GM12878 (cell line): ENCODE measurements around the gene PTPRB. TPM values are rescaled to one million over a fixed set of nuclear protein-coding genes. Genes with fewer than 3 reads are reported as not detected.

Source experiments
- ATAC-seq: fragments of 200-7000 bp; cut with Tn5 transposase; 3 replicates; pipeline ENCODE4 v1.9.1; 2020; ENCODE audit warnings: mild to moderate bottlenecking, moderate library complexity
- BruUV-seq: library from RNA; stranded (reverse); fragments of 400-500 nt; replicated peaks from 2 replicates; lab custom pipeline; 2021; lab: Mats Ljungman, UMichigan
- CTCF ChIA-PET: fragments of 300-600 bp; sonication (Branson Sonifier 250); formaldehyde crosslinking; extraction: SDS; loops from one replicate; lab custom pipeline; 2021; ENCODE audit warnings: inconsistent platforms; lab: Yijun Ruan, JAX
- POLR2A ChIA-PET: fragments of 350-600 bp; formaldehyde crosslinking; extraction: SDS; loops from one replicate; lab custom pipeline; 2021; ENCODE audit warnings: inconsistent platforms; lab: Charles Lee
- RAD21 ChIA-PET: fragments of 300-600 bp; sonication (Branson Sonifier 250); formaldehyde crosslinking; loops from one replicate; lab custom pipeline; 2023; ENCODE audit warnings: antibody characterized with exemption; ENCODE audit not compliant: unreplicated experiment; lab: Charles Lee
- SMC1A ChIA-PET: fragments of 300-600 bp; sonication (Branson Sonifier 250); formaldehyde crosslinking; loops from one replicate; lab custom pipeline; 2023; ENCODE audit not compliant: unreplicated experiment, uncharacterized antibody; lab: Charles Lee
- DNase-seq: peaks from one replicate; pipeline ENCODE4 v3.0.0-alpha.2; 2011; ENCODE audit warnings: low read depth, low spot score
- FAIRE-seq: peaks from 3 replicates; lab custom pipeline; 2011; peaks lifted over from hg19 to GRCh38; lab: Jason Lieb, UNC
- H2AFZ ChIP-seq: 2 replicates; pipeline ENCODE4 v1.6.0; 2011; ENCODE audit warnings: low read depth, low read length, control low read depth; ENCODE audit not compliant: control insufficient read depth
- H3K27ac ChIP-seq: 2 replicates; pipeline ENCODE4 v1.5.1; 2011; ENCODE audit warnings: control low read depth; ENCODE audit not compliant: control insufficient read depth, insufficient read depth
- H3K27me3 ChIP-seq, 2 experiments: replicated peaks in 1 of 2; 2 replicates each; pipeline versions ENCODE4 v1.6.0 to v1.6.1; 2011; ENCODE audit warnings: low read length in 1 of 2; ENCODE audit not compliant: control insufficient read depth in 2 of 2, insufficient read depth in 2 of 2
- H3K36me3 ChIP-seq, 2 experiments: 2 replicates each; pipeline ENCODE4 v1.5.1; 2011; ENCODE audit warnings: low read length in 1 of 2; ENCODE audit not compliant: control insufficient read depth in 2 of 2, insufficient read depth in 2 of 2
- H3K4me1 ChIP-seq: 2 replicates; pipeline ENCODE4 v1.6.1; 2011; ENCODE audit warnings: mild to moderate bottlenecking, low read length, moderate library complexity, mixed read lengths; ENCODE audit not compliant: control insufficient read depth, insufficient read depth
- H3K4me2 ChIP-seq: 2 replicates; pipeline ENCODE4 v1.6.0; 2011; ENCODE audit warnings: control low read depth; ENCODE audit not compliant: control insufficient read depth, insufficient read depth
- H3K4me3 ChIP-seq: fragments of 200-600 bp; sonication (generic); 2 replicates; pipeline ENCODE4 v1.5.1; 2016
- H3K79me2 ChIP-seq: 2 replicates; pipeline ENCODE4 v1.6.0; 2011; ENCODE audit warnings: low read length; ENCODE audit not compliant: control insufficient read depth, insufficient read depth
- H3K9ac ChIP-seq: 2 replicates; pipeline ENCODE4 v1.8.0; 2011; ENCODE audit warnings: low read length, control low read depth, mixed read lengths; ENCODE audit not compliant: control insufficient read depth, insufficient read depth
- H3K9me3 ChIP-seq: replicated peaks from 3 replicates; pipeline ENCODE4 v1.5.1; 2011; ENCODE audit warnings: mild to moderate bottlenecking, low read length; ENCODE audit not compliant: control insufficient read depth, insufficient read depth
- H4K20me1 ChIP-seq: 2 replicates; pipeline ENCODE4 v1.6.0; 2011; ENCODE audit not compliant: control insufficient read depth, insufficient read depth
- ASH2L ChIP-seq: fragments of 300-600, 200-600 bp; sonication (generic); IDR thresholded peaks from 2 replicates; pipeline ENCODE4 v1.6.1; 2017; ENCODE audit warnings: low read depth, mild to moderate bottlenecking, borderline replicate concordance
- CEBPB ChIP-seq, 2 experiments: fragments of 150-350 bp in 1 of 2; IDR thresholded peaks; 2 replicates each; pipeline ENCODE4 v1.6.1; 2012 to 2014; ENCODE audit warnings: low read depth in 2 of 2, low read length in 2 of 2, borderline replicate concordance in 1 of 2, inconsistent platforms in 1 of 2
- EP300 ChIP-seq, 2 experiments: fragments of 150-350 bp in 1 of 2; IDR thresholded peaks; 2 replicates each; pipeline ENCODE4 v1.6.1; 2011 to 2012; ENCODE audit warnings: low read depth in 2 of 2, low read length in 2 of 2, borderline replicate concordance in 1 of 2, improper control_type of control experiment in 1 of 2, inconsistent platforms in 1 of 2; ENCODE audit not compliant: control insufficient read depth in 1 of 2
- ESRRA ChIP-seq: IDR thresholded peaks from 2 replicates; pipeline ENCODE4 v1.6.1; 2012; ENCODE audit warnings: mild to moderate bottlenecking, low read length, improper control_type of control experiment
- FOS ChIP-seq: IDR thresholded peaks from 3 replicates; pipeline ENCODE4 v1.6.1; 2011; ENCODE audit warnings: borderline replicate concordance; ENCODE audit not compliant: insufficient read length; ENCODE audit errors: extremely low read depth
- HDGF ChIP-seq: fragments of 450-650 bp; IDR thresholded peaks from 2 replicates; pipeline ENCODE4 v1.6.1; 2016; ENCODE audit warnings: antibody characterized with exemption
- MTA3 ChIP-seq: IDR thresholded peaks from 2 replicates; pipeline ENCODE4 v1.6.1; 2012; ENCODE audit warnings: low read length, inconsistent platforms, borderline replicate concordance
- NFXL1 ChIP-seq: fragments of 450-650 bp; IDR thresholded peaks from 2 replicates; pipeline ENCODE4 v1.6.1; 2017; ENCODE audit warnings: antibody characterized with exemption, mild to moderate bottlenecking, borderline replicate concordance
- PML ChIP-seq: IDR thresholded peaks from 2 replicates; pipeline ENCODE4 v1.6.1; 2012; ENCODE audit warnings: low read length, inconsistent platforms
- SIX5 ChIP-seq: IDR thresholded peaks from 2 replicates; pipeline ENCODE4 v1.6.1; 2011; ENCODE audit warnings: mild to moderate bottlenecking, low read depth, low read length, moderate library complexity; ENCODE audit not compliant: severe bottlenecking
- SMAD1 ChIP-seq: fragments of 450-650 bp; IDR thresholded peaks from 2 replicates; pipeline ENCODE4 v1.6.1; 2018; ENCODE audit warnings: mild to moderate bottlenecking, low read depth; ENCODE audit not compliant: partially characterized antibody
- ZNF24 ChIP-seq: fragments of 450-650 bp; IDR thresholded peaks from 2 replicates; pipeline ENCODE4 v1.6.1; 2017; ENCODE audit warnings: antibody characterized with exemption, mild to moderate bottlenecking
- WGBS: methylation state at CpG from one replicate; pipeline ENCODE4 v1.1.6; 2016; ENCODE audit warnings: low lambda C conversion rate; ENCODE audit not compliant: insufficient replicate concordance, insufficient coverage; ENCODE audit errors: missing lambda C conversion rate; 5-methylcytosine and 5-hydroxymethylcytosine counted together
- in situ Hi-C: fragments of 300-500 bp; cut with MboI; formaldehyde crosslinking; loops from 9 replicates; pipeline ENCODE4 v1.14.3; 2018; ENCODE audit warnings: mixed read lengths
- intact Hi-C: fragments of 100-400 bp; cut with micrococcal nuclease; formaldehyde crosslinking; loops from one replicate; pipeline ENCODE4 v1.14.2; 2022; ENCODE audit not compliant: unreplicated experiment
- polyA plus RNA-seq, 11 experiments: library from polyadenylated mRNA; depleted of rRNA in 4 of 11; unstranded in 6 of 11; stranded (reverse) in 5 of 11; fragments of >200 nt; fragmentation: Nextera tagmentation in 4 of 11; fragmentation: Illumina TruSeq in 1 of 11; extraction: Ambion mirVana in 4 of 11; extraction: Trizol in 1 of 11; gene quantifications; 1 replicate in 1 of 11; 2 replicates in 10 of 11; pipeline versions ENCODE4 v1.2.1 to v1.2.3, GENCODE V29; 2011 to 2016; ENCODE audit warnings: inconsistent platforms in 2 of 11, missing spikeins in 2 of 11, low read depth in 1 of 11
- total RNA-seq, 4 experiments: library from RNA; depleted of rRNA in 3 of 4; stranded (reverse); fragments of >200 nt in 3 of 4; fragmentation: Illumina TruSeq in 1 of 4; extraction: Trizol in 1 of 4; gene quantifications; 2 replicates each; pipeline versions ENCODE4 v1.2.1 to v1.2.3, GENCODE V29; 2013 to 2021
- TF ChIP-seq, protein P1 (sequence below): fragments of 450-650 bp; IDR thresholded peaks from 2 replicates; pipeline ENCODE4 v1.6.1; 2017; ENCODE audit warnings: mild to moderate bottlenecking, moderate library complexity
- TF ChIP-seq, protein P2 (sequence below): fragments of 450-650 bp; IDR thresholded peaks from 2 replicates; pipeline ENCODE4 v1.6.1; 2014; ENCODE audit warnings: mild to moderate bottlenecking
- TF ChIP-seq, protein P3 (sequence below): fragments of 450-650 bp; IDR thresholded peaks from 2 replicates; pipeline ENCODE4 v1.6.1; 2016; ENCODE audit warnings: mild to moderate bottlenecking

PTPRB gene
- total and polyA plus RNA-seq, 10 of the 15 experiments (the other 5 are each of a cell fraction or from before 2014, with no cell fraction given) = 0.03 to 0.35 (median 0.05) TPM

DNA sequence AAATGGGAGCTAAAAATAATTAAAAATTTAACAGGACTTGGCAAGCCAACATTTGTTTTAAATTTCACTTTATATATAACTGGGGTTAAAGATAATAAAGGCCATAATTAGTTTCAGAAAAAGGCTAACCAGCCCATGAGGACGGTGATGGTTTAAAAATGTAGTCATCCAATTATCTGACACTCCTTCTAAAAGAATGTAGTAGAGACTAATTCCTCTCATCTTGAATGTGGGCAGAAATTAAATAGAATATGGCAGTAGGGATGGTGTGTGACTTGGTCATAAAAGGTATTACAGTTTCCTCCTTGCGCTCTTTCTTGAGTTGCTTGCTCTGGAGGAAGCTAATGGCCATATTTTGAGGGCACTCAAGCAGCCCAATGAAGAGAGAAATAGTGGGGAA, 49.1 kb upstream of the PTPRB start (continued):
- TF ChIP-seq CEBPB (IDR thresholded peaks at IDR 0.05; ENCODE audit: borderline replicate concordance in 1 of 2, low read depth in 2 of 2, low read length in 2 of 2) (no peak), ZNF24 (no peak)

DNA sequence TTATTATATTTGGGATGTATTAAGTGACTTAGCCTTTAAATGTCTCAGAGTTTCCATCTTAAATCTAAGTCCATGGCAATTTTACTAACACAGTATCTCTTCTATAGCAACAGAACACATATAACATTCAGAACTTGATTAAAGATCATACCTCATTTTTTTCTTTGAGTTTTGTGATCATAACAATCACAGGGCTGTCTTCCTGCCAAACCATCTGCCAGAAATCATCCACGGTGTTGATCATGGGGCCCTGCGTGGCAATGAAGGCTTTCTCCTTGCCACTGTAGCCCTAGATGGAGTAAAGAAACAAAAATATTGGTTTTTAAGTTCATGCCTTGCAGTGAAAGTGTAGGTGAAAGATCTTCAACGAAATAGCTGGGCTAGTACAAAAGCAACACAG, 46.7 kb upstream of the PTPRB start:
- POLR2A ChIA-PET = interaction anchor here (0.6 kb wide), 1 partner anchor 11 kb away, joined by 7 read pairs; no protein-coding TSS in a partner anchor
- RAD21 ChIA-PET = no interaction called here
- in situ Hi-C loops = no loop called here
- H3K4me2 ChIP-seq = no peak overlapping the region
- no peak overlapping the region for H3K4me3 ChIP-seq
- H2AFZ ChIP-seq = no peak overlapping the region
- DNase-seq (no peak), FAIRE-seq (no peak), ATAC-seq (no peak)
- CTCF ChIA-PET = no interaction called here
- no peaks in the 10 kb centered on the region for H4K20me1 ChIP-seq
- H3K36me3 ChIP-seq = no peaks in the 10 kb centered on the region
- H3K79me2 ChIP-seq = no peaks in the 10 kb centered on the region
- no TSS peak for BruUV-seq
- no peak overlapping the region for H3K9ac ChIP-seq
- H3K27ac ChIP-seq = no peak overlapping the region
- SMC1A ChIA-PET = no interaction called here
- intact Hi-C loops = no loop called here
- H3K27me3 ChIP-seq = no peaks in the 10 kb centered on the region
- H3K4me1 ChIP-seq = no peaks in the 10 kb centered on the region
- WGBS = 9% methylated on average over 3 of the region's 3 CpGs
- H3K9me3 ChIP-seq = no peaks in the 10 kb centered on the region
- TF ChIP-seq NFXL1 = no peak
- no peak for TF ChIP-seq PML
- TF ChIP-seq, protein P1, sequence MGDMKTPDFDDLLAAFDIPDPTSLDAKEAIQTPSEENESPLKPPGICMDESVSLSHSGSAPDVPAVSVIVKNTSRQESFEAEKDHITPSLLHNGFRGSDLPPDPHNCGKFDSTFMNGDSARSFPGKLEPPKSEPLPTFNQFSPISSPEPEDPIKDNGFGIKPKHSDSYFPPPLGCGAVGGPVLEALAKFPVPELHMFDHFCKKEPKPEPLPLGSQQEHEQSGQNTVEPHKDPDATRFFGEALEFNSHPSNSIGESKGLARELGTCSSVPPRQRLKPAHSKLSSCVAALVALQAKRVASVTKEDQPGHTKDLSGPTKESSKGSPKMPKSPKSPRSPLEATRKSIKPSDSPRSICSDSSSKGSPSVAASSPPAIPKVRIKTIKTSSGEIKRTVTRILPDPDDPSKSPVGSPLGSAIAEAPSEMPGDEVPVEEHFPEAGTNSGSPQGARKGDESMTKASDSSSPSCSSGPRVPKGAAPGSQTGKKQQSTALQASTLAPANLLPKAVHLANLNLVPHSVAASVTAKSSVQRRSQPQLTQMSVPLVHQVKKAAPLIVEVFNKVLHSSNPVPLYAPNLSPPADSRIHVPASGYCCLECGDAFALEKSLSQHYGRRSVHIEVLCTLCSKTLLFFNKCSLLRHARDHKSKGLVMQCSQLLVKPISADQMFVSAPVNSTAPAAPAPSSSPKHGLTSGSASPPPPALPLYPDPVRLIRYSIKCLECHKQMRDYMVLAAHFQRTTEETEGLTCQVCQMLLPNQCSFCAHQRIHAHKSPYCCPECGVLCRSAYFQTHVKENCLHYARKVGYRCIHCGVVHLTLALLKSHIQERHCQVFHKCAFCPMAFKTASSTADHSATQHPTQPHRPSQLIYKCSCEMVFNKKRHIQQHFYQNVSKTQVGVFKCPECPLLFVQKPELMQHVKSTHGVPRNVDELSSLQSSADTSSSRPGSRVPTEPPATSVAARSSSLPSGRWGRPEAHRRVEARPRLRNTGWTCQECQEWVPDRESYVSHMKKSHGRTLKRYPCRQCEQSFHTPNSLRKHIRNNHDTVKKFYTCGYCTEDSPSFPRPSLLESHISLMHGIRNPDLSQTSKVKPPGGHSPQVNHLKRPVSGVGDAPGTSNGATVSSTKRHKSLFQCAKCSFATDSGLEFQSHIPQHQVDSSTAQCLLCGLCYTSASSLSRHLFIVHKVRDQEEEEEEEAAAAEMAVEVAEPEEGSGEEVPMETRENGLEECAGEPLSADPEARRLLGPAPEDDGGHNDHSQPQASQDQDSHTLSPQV = no peak
- TF ChIP-seq, protein P2, sequence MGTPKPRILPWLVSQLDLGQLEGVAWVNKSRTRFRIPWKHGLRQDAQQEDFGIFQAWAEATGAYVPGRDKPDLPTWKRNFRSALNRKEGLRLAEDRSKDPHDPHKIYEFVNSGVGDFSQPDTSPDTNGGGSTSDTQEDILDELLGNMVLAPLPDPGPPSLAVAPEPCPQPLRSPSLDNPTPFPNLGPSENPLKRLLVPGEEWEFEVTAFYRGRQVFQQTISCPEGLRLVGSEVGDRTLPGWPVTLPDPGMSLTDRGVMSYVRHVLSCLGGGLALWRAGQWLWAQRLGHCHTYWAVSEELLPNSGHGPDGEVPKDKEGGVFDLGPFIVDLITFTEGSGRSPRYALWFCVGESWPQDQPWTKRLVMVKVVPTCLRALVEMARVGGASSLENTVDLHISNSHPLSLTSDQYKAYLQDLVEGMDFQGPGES = no peak
- no peak for TF ChIP-seq MTA3
- TF ChIP-seq, protein P3, sequence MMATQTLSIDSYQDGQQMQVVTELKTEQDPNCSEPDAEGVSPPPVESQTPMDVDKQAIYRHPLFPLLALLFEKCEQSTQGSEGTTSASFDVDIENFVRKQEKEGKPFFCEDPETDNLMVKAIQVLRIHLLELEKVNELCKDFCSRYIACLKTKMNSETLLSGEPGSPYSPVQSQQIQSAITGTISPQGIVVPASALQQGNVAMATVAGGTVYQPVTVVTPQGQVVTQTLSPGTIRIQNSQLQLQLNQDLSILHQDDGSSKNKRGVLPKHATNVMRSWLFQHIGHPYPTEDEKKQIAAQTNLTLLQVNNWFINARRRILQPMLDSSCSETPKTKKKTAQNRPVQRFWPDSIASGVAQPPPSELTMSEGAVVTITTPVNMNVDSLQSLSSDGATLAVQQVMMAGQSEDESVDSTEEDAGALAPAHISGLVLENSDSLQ = no peak
- TF ChIP-seq HDGF = no peak
- TF ChIP-seq FOS = no peak
- no peak for TF ChIP-seq ASH2L
- TF ChIP-seq SIX5 = no peak
- no peak for TF ChIP-seq SMAD1
- no peak for TF ChIP-seq ESRRA
- no peak for TF ChIP-seq EP300 (IDR thresholded peaks at IDR 0.05; ENCODE audit: borderline replicate concordance in 1 of 2, control insufficient read depth in 1 of 2, low read depth in 2 of 2, low read length in 2 of 2)
